ENCODE data around the gene C1QTNF2. TPM values are rescaled to one million over a fixed set of nuclear protein-coding genes. Genes with fewer than 3 reads are reported as not detected.

C1QTNF2 gene
- total and polyA plus RNA-seq, 2 of the 4 experiments (the other 2 are of a cell fraction): 0.72 to 1.2 TPM

DNA sequence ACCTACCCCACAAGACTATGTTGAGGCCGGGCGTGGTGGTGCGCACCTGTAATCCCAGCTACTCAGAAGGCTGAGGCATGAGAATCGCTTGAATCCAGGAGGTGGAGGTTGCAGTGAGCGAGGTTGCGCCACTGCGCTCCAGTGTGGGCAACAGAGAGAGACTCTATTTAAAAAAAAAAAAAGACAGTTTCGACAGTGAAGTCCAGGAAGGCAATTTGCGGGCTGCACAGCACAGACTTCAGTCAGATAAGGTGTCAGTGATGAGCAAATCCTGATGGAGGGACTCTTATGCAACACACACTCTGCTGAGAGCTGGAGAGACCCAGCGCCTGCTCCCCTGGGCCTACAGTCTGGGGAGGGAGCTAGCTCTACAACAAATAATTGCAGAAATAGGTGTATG, 72.2 kb downstream of the C1QTNF2 start:
- Histone ChIP-seq H3K9ac (ENCODE audit: low read depth, low read length) (no peak overlapping the region), H3K4me3 (ENCODE audit: insufficient read depth, low read depth, low read length) (no peak overlapping the region), H3K36me3 (ENCODE audit: control insufficient read depth, insufficient read depth, low read length) (no peaks in the 10 kb centered on the region), H2BK120ac (ENCODE audit: low read depth, low read length) (no peak overlapping the region), H4K91ac (ENCODE audit: insufficient read depth, low read depth, low read length) (no peak overlapping the region), H2BK5ac (ENCODE audit: low read depth, low read length, poor library complexity, severe bottlenecking) (no peak overlapping the region), H3K23ac (ENCODE audit: low read depth, low read length) (no peak overlapping the region), H2AK5ac (ENCODE audit: low read depth, low read length) (no peak overlapping the region), H3K18ac (ENCODE audit: low read depth, low read length) (no peak overlapping the region), H3K14ac (replicated peaks; ENCODE audit: low read depth, low read length) (no peak overlapping the region), H2BK20ac (ENCODE audit: low read depth, low read length) (no peak overlapping the region), H4K20me1 (ENCODE audit: insufficient read depth, low read length) (no peaks in the 10 kb centered on the region; the same call in 1 of the 2 replicates), H2BK15ac (ENCODE audit: low read depth, low read length) (no peak overlapping the region), H3K4me2 (ENCODE audit: low read depth, low read length) (no peak overlapping the region), H3K79me1 (ENCODE audit: low read depth in 1 of 2, low read length in 2 of 2) (peaks cover 23 to 28% of the 10 kb centered on the region in 2 experiments), H3K56ac (ENCODE audit: extremely low read depth, insufficient read depth, low read length) (no peak overlapping the region), H3K4ac (ENCODE audit: low read depth, low read length) (no peak overlapping the region), H3K9me1 (ENCODE audit: insufficient read depth, low read length) (peaks cover 4% of the 10 kb centered on the region; the same call in 1 of the 2 replicates), H3K27ac (ENCODE audit: insufficient read depth, low read length) (no peak overlapping the region), H2AK9ac (replicated peaks; ENCODE audit: low read depth, low read length, poor library complexity) (no peak overlapping the region), H3K27me3 (ENCODE audit: control insufficient read depth, insufficient read depth, low read length) (no peaks in the 10 kb centered on the region), H3K4me1 (ENCODE audit: control insufficient read depth, insufficient read depth, low read length) (no peaks in the 10 kb centered on the region; the same call in 1 of the 2 replicates), H4K5ac (ENCODE audit: low read depth, low read length) (no peak overlapping the region), H2AFZ (replicated peaks; ENCODE audit: low read length, poor library complexity) (no peak overlapping the region), H3K9me3 (ENCODE audit: control insufficient read depth, insufficient read depth, low read length) (no peaks in the 10 kb centered on the region), H4K8ac (ENCODE audit: low read depth in 2 of 2, low read length in 2 of 2) (no peak overlapping the region)
- CTCF ChIA-PET: no interaction called here
- POLR2A ChIA-PET (ENCODE audit: unreplicated experiment): no interaction called here
- DNase-seq (no peak), ATAC-seq (ENCODE audit: low read depth) (no peak)
- intact Hi-C loops (cut with micrococcal nuclease): no loop called here
- in situ Hi-C loops (cut with MboI; ENCODE audit: low sequenced_read_pairs): no loop called here
- no CpG with 5 or more reads among the region's 10 CpGs for WGBS, 2 experiments (ENCODE audit: extremely low coverage in 2 of 2, insufficient read length in 1 of 2)
- TF ChIP-seq MAFK (IDR thresholded peaks at IDR 0.05; ENCODE audit: low read depth, low read length) (no peak), POLR2A (IDR thresholded peaks at IDR 0.05; ENCODE audit: low read depth, low read length) (no peak), MXI1 (IDR thresholded peaks at IDR 0.05; ENCODE audit: borderline replicate concordance, low read depth, low read length) (no peak), NFE2L2 (IDR thresholded peaks at IDR 0.05; ENCODE audit: low read depth, low read length) (no peak), FOS (IDR thresholded peaks at IDR 0.05; ENCODE audit: low read depth, low read length) (no peak), RFX5 (IDR thresholded peaks at IDR 0.05; ENCODE audit: low read depth, low read length) (no peak), CEBPB (IDR thresholded peaks at IDR 0.05; ENCODE audit: low read depth, low read length) (no peak), MAZ (IDR thresholded peaks at IDR 0.05; ENCODE audit: borderline replicate concordance, low read depth, low read length) (no peak)
- TF ChIP-seq, protein P1, sequence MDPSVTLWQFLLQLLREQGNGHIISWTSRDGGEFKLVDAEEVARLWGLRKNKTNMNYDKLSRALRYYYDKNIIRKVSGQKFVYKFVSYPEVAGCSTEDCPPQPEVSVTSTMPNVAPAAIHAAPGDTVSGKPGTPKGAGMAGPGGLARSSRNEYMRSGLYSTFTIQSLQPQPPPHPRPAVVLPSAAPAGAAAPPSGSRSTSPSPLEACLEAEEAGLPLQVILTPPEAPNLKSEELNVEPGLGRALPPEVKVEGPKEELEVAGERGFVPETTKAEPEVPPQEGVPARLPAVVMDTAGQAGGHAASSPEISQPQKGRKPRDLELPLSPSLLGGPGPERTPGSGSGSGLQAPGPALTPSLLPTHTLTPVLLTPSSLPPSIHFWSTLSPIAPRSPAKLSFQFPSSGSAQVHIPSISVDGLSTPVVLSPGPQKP (IDR thresholded peaks at IDR 0.05; ENCODE audit: borderline replicate concordance, low read depth, low read length): no peak
- TF ChIP-seq, protein P2, sequence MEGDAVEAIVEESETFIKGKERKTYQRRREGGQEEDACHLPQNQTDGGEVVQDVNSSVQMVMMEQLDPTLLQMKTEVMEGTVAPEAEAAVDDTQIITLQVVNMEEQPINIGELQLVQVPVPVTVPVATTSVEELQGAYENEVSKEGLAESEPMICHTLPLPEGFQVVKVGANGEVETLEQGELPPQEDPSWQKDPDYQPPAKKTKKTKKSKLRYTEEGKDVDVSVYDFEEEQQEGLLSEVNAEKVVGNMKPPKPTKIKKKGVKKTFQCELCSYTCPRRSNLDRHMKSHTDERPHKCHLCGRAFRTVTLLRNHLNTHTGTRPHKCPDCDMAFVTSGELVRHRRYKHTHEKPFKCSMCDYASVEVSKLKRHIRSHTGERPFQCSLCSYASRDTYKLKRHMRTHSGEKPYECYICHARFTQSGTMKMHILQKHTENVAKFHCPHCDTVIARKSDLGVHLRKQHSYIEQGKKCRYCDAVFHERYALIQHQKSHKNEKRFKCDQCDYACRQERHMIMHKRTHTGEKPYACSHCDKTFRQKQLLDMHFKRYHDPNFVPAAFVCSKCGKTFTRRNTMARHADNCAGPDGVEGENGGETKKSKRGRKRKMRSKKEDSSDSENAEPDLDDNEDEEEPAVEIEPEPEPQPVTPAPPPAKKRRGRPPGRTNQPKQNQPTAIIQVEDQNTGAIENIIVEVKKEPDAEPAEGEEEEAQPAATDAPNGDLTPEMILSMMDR (conservative IDR thresholded peaks at IDR 0.05; ENCODE audit: low read depth, low read length): no peak
- dilution Hi-C loops (cut with HindIII; ENCODE audit: low sequenced_read_pairs, unreplicated experiment): no loop called here
- no TSS peak for BruUV-seq (replicated peaks)
